Uterus (tissue), 4 donors: ENCODE results near the gene PCID2. TPM values are rescaled to one million over a fixed set of nuclear protein-coding genes. Genes with fewer than 3 reads are reported as not detected.

Experiments used
- DNase-seq, 2 donors: peaks; one replicate each; pipeline ENCODE4 v3.0.0-alpha.2; 2019 to 2020
- H3K27ac ChIP-seq, 2 donors: fragments of 200-600 bp; sonication (generic); 1 replicate in 1 of 2; 2 replicates in 1 of 2; pipeline ENCODE4 v1.5.1; 2016 to 2018
- H3K27me3 ChIP-seq, 2 donors: fragments of 200-600 bp; sonication (generic); one replicate each; pipeline ENCODE4 v1.5.1; 2018 to 2019; ENCODE audit warnings: control low read depth in 1 of 2
- H3K36me3 ChIP-seq, 2 donors: fragments of 200-600 bp; sonication (generic); one replicate each; pipeline ENCODE4 v1.5.1; 2019; ENCODE audit warnings: control low read depth in 1 of 2
- H3K4me1 ChIP-seq, 2 donors: fragments of 200-600 bp; sonication (generic); one replicate each; pipeline ENCODE4 v1.5.1; 2018 to 2019; ENCODE audit warnings: control low read depth in 1 of 2
- H3K4me3 ChIP-seq, 2 donors: fragments of 200-600 bp; sonication (generic); 1 replicate in 1 of 2; 2 replicates in 1 of 2; pipeline ENCODE4 v1.5.1; 2018 to 2019; ENCODE audit warnings: mild to moderate bottlenecking in 1 of 2
- H3K9me3 ChIP-seq, 2 donors: fragments of 200-600 bp; sonication (generic); one replicate each; pipeline ENCODE4 v1.5.1; 2019; ENCODE audit warnings: control low read depth in 1 of 2
- CTCF ChIP-seq, 4 experiments: fragments of 200-600 bp in 2 of 4; fragments of 450-650 bp in 2 of 4; sonication (generic) in 2 of 4; IDR thresholded peaks; one replicate each; pipeline ENCODE4 v1.5.1; 2016 to 2019; ENCODE audit warnings: antibody characterized with exemption in 4 of 4, mild to moderate bottlenecking in 2 of 4, moderate library complexity in 1 of 4
- POLR2A ChIP-seq, 2 donors: fragments of 450-650 bp; IDR thresholded peaks; one replicate each; pipeline ENCODE4 v1.6.1; 2016; ENCODE audit warnings: antibody characterized with exemption in 2 of 2, mild to moderate bottlenecking in 1 of 2, moderate library complexity in 1 of 2
- intact Hi-C: fragments of 100-400 bp; cut with DNase I; formaldehyde crosslinking; loops from one replicate; pipeline ENCODE4 v1.15.1; 2023; ENCODE audit warnings: low total_unique reads
- total RNA-seq, 4 donors: library from RNA; depleted of rRNA in 3 of 4; stranded (reverse); fragments of >200 nt in 3 of 4; gene quantifications; one replicate each; pipeline versions ENCODE4 v1.1.0 to v1.2.4, GENCODE V29; 2014 to 2023
- donor health status: DM: yes; HTN: yes; CAD: no.

The PCID2 gene
- total RNA-seq, 4 donors from 2014 or later = 35.9 to 75.6 (median 70.7) TPM

GRCh38 chr13:113169277-113170272 is 38.9 kb downstream of the PCID2 start:
- no peaks in the 10 kb centered on the region for H3K36me3 ChIP-seq
- no peak overlapping the region for H3K27ac ChIP-seq
- no peak for TF ChIP-seq CTCF (IDR thresholded peaks at IDR 0.05)
- no peak for TF ChIP-seq POLR2A (IDR thresholded peaks at IDR 0.05)
- H3K4me3 ChIP-seq = no peak overlapping the region
- no peaks in the 10 kb centered on the region for H3K4me1 ChIP-seq
- DNase-seq = no peak
- intact Hi-C loops = no loop called here
- H3K9me3 ChIP-seq = no peaks in the 10 kb centered on the region
- no peaks in the 10 kb centered on the region for H3K27me3 ChIP-seq

- intact Hi-C loops = no loop called here
- Histone ChIP-seq H3K9me3 (no peaks in the 10 kb centered on the region), H3K27ac (no peak overlapping the region), H3K27me3 (no peaks in the 10 kb centered on the region), H3K4me1 (no peaks in the 10 kb centered on the region), H3K4me3 (no peak overlapping the region), H3K36me3 (no peaks in the 10 kb centered on the region)
- DNase-seq = no peak
- no peak for TF ChIP-seq POLR2A (IDR thresholded peaks at IDR 0.05)
- no peak for TF ChIP-seq CTCF (IDR thresholded peaks at IDR 0.05)
Measured at GRCh38 chr13:113168211-113168610, 40.3 kb downstream of the PCID2 start.

GRCh38 chr13:113167575-113167974 is 40.9 kb downstream of the PCID2 start:
- no peak for TF ChIP-seq POLR2A (IDR thresholded peaks at IDR 0.05)
- TF ChIP-seq CTCF (IDR thresholded peaks at IDR 0.05) = no peak
- no peak overlapping the region for H3K27ac ChIP-seq
- no peaks in the 10 kb centered on the region for H3K27me3 ChIP-seq
- H3K36me3 ChIP-seq = no peaks in the 10 kb centered on the region
- no peak for DNase-seq
- intact Hi-C loops = no loop called here
- no peaks in the 10 kb centered on the region for H3K9me3 ChIP-seq
- H3K4me1 ChIP-seq = no peaks in the 10 kb centered on the region
- no peak overlapping the region for H3K4me3 ChIP-seq

GRCh38 chr13:113167155-113167554 is 41.3 kb downstream of the PCID2 start:
- intact Hi-C loops = no loop called here

More at GRCh38 chr13:113167155-113167554, 41.3 kb downstream of the PCID2 start:
- no peak for DNase-seq
- no peaks in the 10 kb centered on the region for H3K36me3 ChIP-seq
- TF ChIP-seq POLR2A (IDR thresholded peaks at IDR 0.05) = no peak
- TF ChIP-seq CTCF (IDR thresholded peaks at IDR 0.05) = no peak
- no peaks in the 10 kb centered on the region for H3K27me3 ChIP-seq
- no peak overlapping the region for H3K4me3 ChIP-seq
- H3K9me3 ChIP-seq = no peaks in the 10 kb centered on the region
- no peaks in the 10 kb centered on the region for H3K4me1 ChIP-seq
- no peak overlapping the region for H3K27ac ChIP-seq
